ENCODE measurements around the gene NPAS3.

NPAS3 gene

GRCh38 chr14:33232031-33232430 is 293.4 kb downstream of the NPAS3 start:
- TF ChIP-seq CTCF (IDR thresholded peaks at IDR 0.05; ENCODE audit: insufficient read depth, low read depth, low read length, missing control alignments): no peak
- H3K4me3 ChIP-seq (ENCODE audit: low read length): no peak overlapping the region
- no peak for DNase-seq (ENCODE audit: low read depth)

DNA sequence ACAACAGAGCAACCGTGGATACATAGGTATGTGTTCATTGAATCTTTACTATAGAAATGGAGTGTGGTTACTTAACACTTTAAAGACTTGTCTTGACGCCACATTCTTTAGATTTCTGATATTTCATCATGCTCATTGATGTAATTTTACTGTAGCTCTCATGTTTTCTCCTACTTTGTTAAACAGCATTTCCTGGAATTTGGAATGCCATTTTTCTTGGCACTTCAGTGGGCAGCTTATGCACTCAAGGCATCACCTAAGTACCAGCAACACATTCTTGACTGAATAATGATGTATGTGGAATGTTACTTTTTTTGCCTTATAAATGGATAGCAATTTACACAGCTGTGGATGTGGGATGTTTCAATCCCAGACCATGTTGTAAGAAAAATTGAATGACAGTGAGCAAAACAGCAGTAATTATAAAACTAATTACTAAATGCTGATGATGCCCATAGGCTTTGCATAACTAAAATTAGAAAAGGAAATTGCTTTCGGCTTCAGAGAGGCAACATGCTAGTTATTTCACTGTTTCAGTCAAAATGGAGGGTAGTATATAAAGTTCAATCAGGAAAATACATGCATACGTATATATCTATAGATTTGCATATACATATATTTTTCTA is 298.5 kb downstream of the NPAS3 start:
- H3K4me3 ChIP-seq (ENCODE audit: low read length): no peak overlapping the region
- TF ChIP-seq CTCF (IDR thresholded peaks at IDR 0.05; ENCODE audit: insufficient read depth, low read depth, low read length, missing control alignments): no peak
- no peak for DNase-seq (ENCODE audit: low read depth)

GRCh38 chr14:33239465-33239864 is 300.8 kb downstream of the NPAS3 start:
- TF ChIP-seq CTCF (IDR thresholded peaks at IDR 0.05; ENCODE audit: insufficient read depth, low read depth, low read length, missing control alignments): no peak
- no peak overlapping the region for H3K4me3 ChIP-seq (ENCODE audit: low read length)
- no peak for DNase-seq (ENCODE audit: low read depth)

DNA sequence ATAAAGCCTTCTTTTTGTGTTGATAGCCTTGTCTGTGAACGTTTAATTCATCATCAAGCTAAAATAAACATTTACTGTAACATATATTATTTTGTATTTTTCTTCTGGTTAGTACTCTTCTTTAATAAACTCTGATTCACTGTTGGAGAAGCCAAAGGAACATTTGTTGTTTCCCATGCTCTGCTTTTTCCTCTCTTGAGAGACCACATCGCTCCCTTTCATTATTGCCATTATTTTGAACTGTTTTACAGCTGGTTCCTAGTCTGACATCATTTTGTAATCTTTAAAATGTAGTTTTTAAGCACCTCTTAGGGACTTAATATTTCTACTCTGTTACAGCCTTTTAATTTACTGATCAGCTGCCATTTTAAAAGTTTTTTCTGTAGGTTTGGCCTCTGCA is 301.8 kb downstream of the NPAS3 start:
- no peak overlapping the region for H3K4me3 ChIP-seq (ENCODE audit: low read length)
- no peak for TF ChIP-seq CTCF (IDR thresholded peaks at IDR 0.05; ENCODE audit: insufficient read depth, low read depth, low read length, missing control alignments)
- no peak for DNase-seq (ENCODE audit: low read depth)

DNA sequence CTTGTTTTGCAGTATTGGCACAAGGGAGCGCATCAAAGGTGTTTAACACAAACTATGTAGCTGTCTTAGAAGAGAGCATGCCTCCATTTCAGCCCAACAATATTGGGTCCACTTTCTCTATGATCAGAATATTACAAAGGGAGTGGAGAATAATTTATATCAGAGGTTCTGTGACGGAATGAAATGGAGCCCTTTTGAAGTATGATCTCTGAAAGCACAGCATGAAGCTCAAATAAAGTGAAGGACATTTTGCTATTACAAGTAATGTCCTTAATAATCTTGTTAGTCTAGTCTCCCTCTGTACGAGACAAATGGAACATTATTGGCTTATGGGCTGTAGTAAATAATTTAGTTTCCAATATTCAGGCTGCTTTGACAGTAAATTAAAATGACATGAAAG is 302.7 kb downstream of the NPAS3 start:
- no peak overlapping the region for H3K4me3 ChIP-seq (ENCODE audit: low read length)
- no peak for DNase-seq (ENCODE audit: low read depth)
- no peak for TF ChIP-seq CTCF (IDR thresholded peaks at IDR 0.05; ENCODE audit: insufficient read depth, low read depth, low read length, missing control alignments)

DNA sequence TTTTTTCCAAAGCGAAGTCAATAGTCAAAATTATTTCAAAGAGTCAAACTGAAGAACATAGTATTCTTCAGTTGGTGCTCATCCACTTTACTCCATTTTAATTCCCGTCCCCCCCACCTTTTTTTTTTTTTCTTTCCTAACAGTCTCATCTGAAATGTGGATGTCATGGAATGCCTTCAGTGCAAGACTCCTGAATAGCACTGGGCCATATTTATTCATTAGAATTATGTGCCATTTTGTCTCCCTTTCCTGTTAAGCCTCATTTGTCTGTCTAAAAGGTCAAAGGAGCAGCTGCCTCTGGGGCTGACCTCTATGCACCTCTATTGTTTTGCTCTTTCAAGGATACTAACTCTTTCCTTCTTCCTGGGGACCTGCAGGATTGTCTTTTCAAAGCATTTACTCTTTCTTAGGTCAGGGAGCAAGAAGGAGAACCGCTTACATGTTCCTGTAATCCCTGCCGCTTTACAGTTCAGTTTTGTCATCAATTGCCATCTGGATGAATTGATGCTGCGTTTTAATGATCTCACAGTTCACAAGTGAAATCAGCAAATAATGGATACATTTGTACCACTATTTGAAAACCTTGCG is 310.6 kb downstream of the NPAS3 start:
- no peak for DNase-seq (ENCODE audit: low read depth)
- no peak overlapping the region for H3K4me3 ChIP-seq (ENCODE audit: low read length)
- no peak for TF ChIP-seq CTCF (IDR thresholded peaks at IDR 0.05; ENCODE audit: insufficient read depth, low read depth, low read length, missing control alignments)

DNA sequence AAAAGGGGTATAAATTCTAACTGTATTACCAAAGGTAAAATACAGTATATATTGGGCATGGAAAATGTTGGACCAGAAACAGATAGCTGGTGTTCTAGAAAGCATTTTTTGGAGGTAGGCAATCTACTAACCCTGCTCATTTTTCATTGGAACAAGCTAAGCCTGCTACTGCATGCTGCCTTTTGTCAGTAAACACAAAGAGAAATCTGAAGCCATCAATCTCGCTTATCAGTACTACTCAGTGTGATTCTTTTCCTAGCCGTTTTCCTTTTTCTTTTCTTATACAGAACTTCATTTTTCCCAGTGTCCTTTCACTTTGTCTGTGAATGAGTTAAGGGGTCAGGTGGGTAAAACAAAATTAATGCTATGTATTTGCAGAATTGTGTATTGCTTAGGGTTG is 312.3 kb downstream of the NPAS3 start:
- no peak overlapping the region for H3K4me3 ChIP-seq (ENCODE audit: low read length)
- TF ChIP-seq CTCF (IDR thresholded peaks at IDR 0.05; ENCODE audit: insufficient read depth, low read depth, low read length, missing control alignments): no peak
- no peak for DNase-seq (ENCODE audit: low read depth)

Measured in epithelial cell of esophagus (primary cell).